HG02623 (cell line): ENCODE measurements around the gene FBXW10.
"Not testable (repeated sequence)": the region's sequence is repeated elsewhere in the genome, so short reads cannot be mapped to it uniquely, and the experiment has no call there.

Experiments used
- ATAC-seq: cut with Tn5 transposase; IDR thresholded peaks from one replicate; pipeline ENCODE4 v1.9.1; 2021; ENCODE audit warnings: moderate library complexity; ENCODE audit not compliant: unreplicated experiment

FBXW10 gene

GRCh38 chr17:18743699-18744421, at the start of gene FBXW10:
Gene FBXW10, plus strand, starts transcription at chr17:18744054. Its CDS starts 191 bp downstream, at chr17:18744245.
- not testable (repeated sequence) for ATAC-seq

- not testable (repeated sequence) for ATAC-seq
Measured at GRCh38 chr17:18695143-18695542, 48.7 kb upstream of the FBXW10 start.

GRCh38 chr17:18698473-18699103, 45.3 kb upstream of the FBXW10 start:
- ATAC-seq = not testable (repeated sequence)

- ATAC-seq = not testable (repeated sequence)
Measured at GRCh38 chr17:18705955-18706354, 37.9 kb upstream of the FBXW10 start.

- ATAC-seq = not testable (repeated sequence)
Measured at GRCh38 chr17:18708215-18708614, 35.6 kb upstream of the FBXW10 start.

GRCh38 chr17:18712354-18712999, 31.4 kb upstream of the FBXW10 start:
- not testable (repeated sequence) for ATAC-seq

- ATAC-seq = not testable (repeated sequence)
Measured at GRCh38 chr17:18718643-18719427, 25.0 kb upstream of the FBXW10 start.

- not testable (repeated sequence) for ATAC-seq
Measured at GRCh38 chr17:18719428-18720110, 24.3 kb upstream of the FBXW10 start.

- not testable (repeated sequence) for ATAC-seq
Measured at GRCh38 chr17:18721775-18722547, 21.9 kb upstream of the FBXW10 start.

- ATAC-seq = not testable (repeated sequence)
Measured at GRCh38 chr17:18722612-18723011, 21.2 kb upstream of the FBXW10 start.

- not testable (repeated sequence) for ATAC-seq
Measured at GRCh38 chr17:18723509-18723908, 20.3 kb upstream of the FBXW10 start.

- ATAC-seq = not testable (repeated sequence)
Measured at GRCh38 chr17:18732438-18732837, 11.4 kb upstream of the FBXW10 start.

- ATAC-seq = not testable (repeated sequence)
Measured at GRCh38 chr17:18733350-18733749, 10.5 kb upstream of the FBXW10 start.

GRCh38 chr17:18739616-18740391, 4.0 kb upstream of the FBXW10 start:
- not testable (repeated sequence) for ATAC-seq

GRCh38 chr17:18741228-18741627, 2.6 kb upstream of the FBXW10 start:
- not testable (repeated sequence) for ATAC-seq

- not testable (repeated sequence) for ATAC-seq
Measured at GRCh38 chr17:18744726-18745125, 872 bp downstream of the FBXW10 start.

- ATAC-seq = not testable (repeated sequence)
Measured at GRCh38 chr17:18746551-18746950, 2.7 kb downstream of the FBXW10 start.

- not testable (repeated sequence) for ATAC-seq
Measured at GRCh38 chr17:18747501-18747900, 3.6 kb downstream of the FBXW10 start.

- not testable (repeated sequence) for ATAC-seq
Measured at GRCh38 chr17:18750242-18750641, 6.4 kb downstream of the FBXW10 start.
